GM12864 (cell line): ENCODE measurements around the gene SEC62.

Experiments used
- DNase-seq: peaks from one replicate; pipeline ENCODE4 v3.0.0-alpha.2; 2011; ENCODE audit warnings: low read depth
- H3K4me3 ChIP-seq: 2 replicates; pipeline ENCODE4 v1.5.1; 2011; ENCODE audit warnings: mild to moderate bottlenecking, low read depth, low read length, control low read depth
- CTCF ChIP-seq: IDR thresholded peaks from 2 replicates; pipeline ENCODE4 v1.5.1; 2011; ENCODE audit warnings: low read depth, mild to moderate bottlenecking, moderate library complexity, low read length, control low read depth, inconsistent platforms; ENCODE audit errors: missing control alignments

Gene SEC62

GRCh38 chr3:169966951-169967915 is 626 bp downstream of the SEC62 start:
- peak overlapping the region; percentile 98 for H3K4me3 ChIP-seq
- no peak for TF ChIP-seq CTCF
- DNase-seq = no peak

- no peak for DNase-seq
- TF ChIP-seq CTCF = no peak
- H3K4me3 ChIP-seq = peak overlapping the region; percentile 98
These were observed 1.7 kb downstream of the SEC62 start for GRCh38 chr3:169968224-169968885.

GRCh38 chr3:169969174-169970095 is 2.8 kb downstream of the SEC62 start:
- DNase-seq = no peak
- no peak for TF ChIP-seq CTCF
- H3K4me3 ChIP-seq = peak overlapping the region; percentile 98

GRCh38 chr3:169970847-169971246 is 4.2 kb downstream of the SEC62 start:
- no peak overlapping the region for H3K4me3 ChIP-seq
- TF ChIP-seq CTCF = no peak
- no peak for DNase-seq

GRCh38 chr3:169971522-169971921 is 4.9 kb downstream of the SEC62 start:
- H3K4me3 ChIP-seq = no peak overlapping the region
- no peak for TF ChIP-seq CTCF
- no peak for DNase-seq

GRCh38 chr3:169980055-169980454 is 13.4 kb downstream of the SEC62 start:
- TF ChIP-seq CTCF = no peak
- no peak overlapping the region for H3K4me3 ChIP-seq
- DNase-seq = no peak
